K562 (cell line): ENCODE measurements around the gene IL3RA. TPM values are rescaled to one million over a fixed set of nuclear protein-coding genes. Genes with fewer than 3 reads are reported as not detected.
"Not testable (repeated sequence)": the region's sequence is repeated elsewhere in the genome, so short reads cannot be mapped to it uniquely, and the experiment has no call there.

Experiments used
- ATAC-seq: fragments of 200-7000 bp; cut with Tn5 transposase; 3 replicates; pipeline ENCODE4 v1.9.1; 2020; ENCODE audit warnings: moderate library complexity
- BruUV-seq: library from RNA; stranded (reverse); fragments of 400-500 nt; replicated peaks from 2 replicates; lab custom pipeline; 2021; lab: Mats Ljungman, UMichigan
- CTCF ChIA-PET: fragments of 300-600 bp; formaldehyde crosslinking; extraction: SDS; loops from one replicate; lab custom pipeline; 2021; ENCODE audit warnings: low intra/inter-chr PET ratio; lab: Yijun Ruan, JAX
- POLR2A ChIA-PET: fragments of 300-600, 350-650 bp; sonication (Branson Sonifier 250); formaldehyde crosslinking; extraction: SDS; loops from one replicate; lab custom pipeline; 2021; ENCODE audit warnings: antibody characterized with exemption, inconsistent platforms; lab: Yijun Ruan, JAX
- DNase-seq, 4 experiments: peaks; one replicate each; pipeline versions ENCODE4 v3.0.0 to v3.0.0-alpha.2; 2011 to 2018; ENCODE audit warnings: low spot score in 3 of 4, mixed read lengths in 3 of 4; ENCODE audit errors: extremely low read depth in 1 of 4
- FAIRE-seq: peaks from 2 replicates; lab custom pipeline; 2011; peaks lifted over from hg19 to GRCh38; lab: Jason Lieb, UNC
- H2AFZ ChIP-seq: 2 replicates; pipeline ENCODE4 v1.6.0; 2011; ENCODE audit warnings: low read depth, low read length, control low read depth, inconsistent platforms
- H3K27ac ChIP-seq: fragments of 200-600 bp; 3 replicates; pipeline ENCODE4 v1.8.0; 2011; ENCODE audit warnings: low read depth, mild to moderate bottlenecking, control low read depth, inconsistent platforms, low read length, moderate library complexity, mixed read lengths; ENCODE audit errors: extremely low read depth
- H3K27me3 ChIP-seq, 2 experiments: fragments of 300-600 bp in 1 of 2; 2 replicates in 1 of 2; 3 replicates in 1 of 2; pipeline versions ENCODE4 v1.6.0 to v1.8.0; 2011; ENCODE audit warnings: inconsistent platforms in 2 of 2, low read length in 2 of 2, mild to moderate bottlenecking in 1 of 2, mixed read lengths in 1 of 2, moderate library complexity in 1 of 2; ENCODE audit not compliant: control insufficient read depth in 2 of 2, insufficient read depth in 2 of 2
- H3K36me3 ChIP-seq: fragments of 300-600 bp; 3 replicates; pipeline ENCODE4 v1.8.0; 2011; ENCODE audit warnings: mild to moderate bottlenecking, low read length, inconsistent platforms; ENCODE audit not compliant: control insufficient read depth, insufficient read depth
- H3K4me1 ChIP-seq, 2 experiments: fragments of 200-600 bp in 1 of 2; replicated peaks in 1 of 2; 2 replicates in 1 of 2; 3 replicates in 1 of 2; pipeline versions ENCODE4 v1.5.1 to v1.8.0; 2011; ENCODE audit warnings: inconsistent platforms in 2 of 2, low read length in 2 of 2, mild to moderate bottlenecking in 1 of 2, mixed read lengths in 1 of 2, moderate library complexity in 1 of 2; ENCODE audit not compliant: control insufficient read depth in 2 of 2, insufficient read depth in 2 of 2
- H3K4me2 ChIP-seq: 2 replicates; pipeline ENCODE4 v1.6.1; 2011; ENCODE audit warnings: low read length, control low read depth, inconsistent platforms, mixed read lengths; ENCODE audit not compliant: insufficient read depth
- H3K4me3 ChIP-seq: fragments of 200-600 bp; sonication (generic), shearing (Covaris generic); 2 replicates; pipeline ENCODE4 v1.5.1; 2016; ENCODE audit warnings: control low read depth, inconsistent platforms
- H3K79me2 ChIP-seq: fragments of 200-600 bp; 3 replicates; pipeline ENCODE4 v1.8.0; 2011; ENCODE audit warnings: low read length, inconsistent platforms; ENCODE audit not compliant: control insufficient read depth, insufficient read depth
- H3K9ac ChIP-seq, 2 experiments: 2 replicates each; pipeline versions ENCODE4 v1.6.0 to v1.6.1; 2011; ENCODE audit warnings: low read depth in 2 of 2, low read length in 2 of 2, control low read depth in 1 of 2, inconsistent platforms in 1 of 2, mild to moderate bottlenecking in 1 of 2, mixed read lengths in 1 of 2; ENCODE audit not compliant: insufficient read depth in 1 of 2
- H3K9me1 ChIP-seq: one replicate; pipeline ENCODE4 v1.6.0; 2011; ENCODE audit warnings: inconsistent platforms, mild to moderate bottlenecking, low read length, moderate library complexity; ENCODE audit not compliant: control insufficient read depth, insufficient read depth
- H3K9me3 ChIP-seq: replicated peaks from 2 replicates; pipeline ENCODE4 v1.5.1; 2011; ENCODE audit warnings: low read depth, low read length, inconsistent platforms; ENCODE audit not compliant: control insufficient read depth, insufficient read depth
- H4K20me1 ChIP-seq: replicated peaks from 2 replicates; pipeline ENCODE4 v1.6.1; 2011; ENCODE audit warnings: low read length, inconsistent platforms, mixed read lengths; ENCODE audit not compliant: control insufficient read depth, insufficient read depth
- KDM4B ChIP-seq, 2 experiments: fragments of 450-650 bp in 1 of 2; sonication (generic) in 1 of 2; IDR thresholded peaks; 2 replicates each; pipeline ENCODE4 v1.6.1; 2016 to 2017; ENCODE audit warnings: borderline replicate concordance in 2 of 2, antibody characterized with exemption in 1 of 2, low read depth in 1 of 2, mild to moderate bottlenecking in 1 of 2
- POLR2G ChIP-seq: fragments of 200-400 bp; formaldehyde crosslinking; IDR thresholded peaks from 2 replicates; pipeline ENCODE4 v1.6.1; 2017; ENCODE audit warnings: low read depth, mild to moderate bottlenecking, antibody characterized with exemption, low read length, moderate library complexity
- WGBS: fragments of 100-300 bp; shearing (Covaris generic); methylation state at CpG from one replicate; pipeline ENCODE4 v1.1.6; 2016; ENCODE audit warnings: low coverage, mixed read lengths; ENCODE audit not compliant: insufficient coverage; ENCODE audit errors: missing lambda C conversion rate; 5-methylcytosine and 5-hydroxymethylcytosine counted together
- in situ Hi-C: fragments of 300-500 bp; cut with MboI; formaldehyde crosslinking; loops from 4 replicates; pipeline ENCODE4 v1.15.0; 2018; ENCODE audit warnings: inconsistent platforms, mixed read lengths
- intact Hi-C: fragments of 100-400 bp; cut with micrococcal nuclease; formaldehyde crosslinking; loops from 2 replicates; pipeline ENCODE4 v1.14.2; 2022
- polyA plus RNA-seq, 8 experiments: library from polyadenylated mRNA; depleted of rRNA in 4 of 8; stranded (reverse) in 5 of 8; unstranded in 3 of 8; fragments of >200 nt; fragmentation: Nextera tagmentation in 2 of 8; fragmentation: Illumina TruSeq in 1 of 8; extraction: Ambion mirVana in 2 of 8; extraction: Trizol in 1 of 8; gene quantifications; 2 replicates each; pipeline versions ENCODE4 v1.2.1 to v1.2.3, GENCODE V29; 2011 to 2014; ENCODE audit warnings: inconsistent platforms in 1 of 8, missing spikeins in 1 of 8
- total RNA-seq, 7 experiments: library from RNA; depleted of rRNA in 6 of 7; stranded (reverse); fragments of >200 nt in 6 of 7; fragmentation: Illumina TruSeq in 2 of 7; extraction: Trizol in 2 of 7; gene quantifications; 2 replicates each; pipeline versions ENCODE4 v1.2.1 to v1.2.3, GENCODE V29; 2011 to 2021; ENCODE audit warnings: low replicate concordance in 1 of 7

Gene IL3RA
- total and polyA plus RNA-seq, 9 of the 15 experiments (the other 6 are each of a cell fraction or from before 2014, with no cell fraction given): not detected

DNA sequence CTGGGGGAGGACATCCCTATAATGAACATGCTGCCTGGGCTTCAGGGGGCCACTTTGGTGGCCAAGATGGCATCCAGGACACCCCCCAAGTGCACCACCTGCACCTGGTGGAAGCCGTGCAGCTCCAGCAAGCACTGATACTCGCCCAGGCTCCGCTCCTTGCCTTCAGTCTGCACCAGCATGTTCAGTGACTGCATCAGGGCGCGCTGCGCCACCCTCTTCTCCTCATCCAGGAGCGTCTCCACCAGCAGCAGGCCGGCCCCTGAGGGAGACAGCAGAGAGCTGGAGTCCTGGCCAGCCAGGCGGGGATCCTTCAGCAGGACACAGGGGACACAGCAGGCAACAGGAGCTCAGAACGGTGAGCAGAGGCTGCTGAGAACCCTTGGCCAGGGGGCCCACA lies 66.6 kb downstream of the IL3RA start:
- peaks cover 34% of the 10 kb centered on the region; the same call in 2 of the 3 replicates for H3K36me3 ChIP-seq
- no peak for FAIRE-seq
- POLR2A ChIA-PET: no interaction called here
- H3K79me2 ChIP-seq: no peaks in the 10 kb centered on the region
- 98% methylated on average over 5 of the region's 10 CpGs for WGBS
- H3K9ac ChIP-seq: no peak overlapping the region
- CTCF ChIA-PET: no interaction called here
- H3K4me3 ChIP-seq: no peak overlapping the region
- in situ Hi-C loops (no loop called here), intact Hi-C loops (no loop called here)
- no TSS peak for BruUV-seq
- no peaks in the 10 kb centered on the region for H3K9me1 ChIP-seq
- peak; percentile 47; the same call in 1 of the 2 replicates for TF ChIP-seq POLR2G
- no peak for TF ChIP-seq KDM4B (IDR thresholded peaks at IDR 0.05; ENCODE audit: borderline replicate concordance in 2 of 2, low read depth in 1 of 2)
- TF ChIP-seq, all 486 proteins: peak for 1
- H3K27me3 ChIP-seq: no peaks in the 10 kb centered on the region
- no peaks in the 10 kb centered on the region for H3K9me3 ChIP-seq
- H3K4me1 ChIP-seq: peaks cover 2 to 12% of the 10 kb centered on the region in 2 experiments; a peak in 3 of 5 replicates
- DNase-seq (no peak), ATAC-seq (no peak)
- no peaks in the 10 kb centered on the region for H4K20me1 ChIP-seq
- H2AFZ ChIP-seq: no peak overlapping the region
- no peak overlapping the region for H3K4me2 ChIP-seq
- H3K27ac ChIP-seq: no peak overlapping the region

DNA sequence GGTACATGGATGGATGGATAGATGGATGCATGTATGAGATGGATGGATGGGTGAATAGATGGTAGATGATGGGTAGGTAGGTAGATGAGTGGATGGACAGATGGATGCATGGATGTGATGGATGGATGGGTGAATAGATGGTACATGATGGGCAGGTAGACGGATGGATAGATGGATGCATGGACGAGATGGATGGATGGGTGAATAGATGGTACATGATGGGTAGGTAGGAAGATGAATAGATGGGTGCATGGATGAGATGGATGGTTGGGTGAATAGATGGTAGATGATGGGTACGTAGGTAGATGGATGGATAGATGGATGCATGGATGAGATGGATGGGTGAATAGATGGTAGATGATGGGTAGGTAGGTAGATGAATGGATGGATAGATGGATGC lies 67.3 kb downstream of the IL3RA start:
- intact Hi-C loops, H3K4me3 ChIP-seq, FAIRE-seq, H3K79me2 ChIP-seq, POLR2A ChIA-PET, in situ Hi-C loops, H3K9me1 ChIP-seq, BruUV-seq, H3K9ac ChIP-seq, H3K9me3 ChIP-seq, ATAC-seq, H3K27ac ChIP-seq, H2AFZ ChIP-seq, H3K4me2 ChIP-seq, H4K20me1 ChIP-seq, CTCF ChIA-PET, DNase-seq, H3K27me3 ChIP-seq: not testable (repeated sequence)
- WGBS: 100% methylated on average over 1 of the region's 3 CpGs
- Histone ChIP-seq H3K36me3 (peaks cover 34% of the 10 kb centered on the region; the same call in 2 of the 3 replicates), H3K4me1 (peaks cover 2 to 12% of the 10 kb centered on the region in 2 experiments; a peak in 3 of 5 replicates)

GRCh38 chrX:1405769-1406168 lies 69.2 kb downstream of the IL3RA start:
- H3K27me3 ChIP-seq, BruUV-seq, FAIRE-seq, H3K4me2 ChIP-seq, POLR2A ChIA-PET, intact Hi-C loops, H3K79me2 ChIP-seq, H2AFZ ChIP-seq, ATAC-seq, H3K27ac ChIP-seq, H3K4me3 ChIP-seq, H4K20me1 ChIP-seq, H3K9me3 ChIP-seq, H3K9ac ChIP-seq, DNase-seq, H3K9me1 ChIP-seq, CTCF ChIA-PET, in situ Hi-C loops: not testable (repeated sequence)
- Histone ChIP-seq H3K36me3 (peaks cover 34% of the 10 kb centered on the region; the same call in 2 of the 3 replicates), H3K4me1 (peaks cover 1 to 12% of the 10 kb centered on the region in 2 experiments; a peak in 3 of 5 replicates)
- 100% methylated on average over 1 of the region's 2 CpGs for WGBS
